Fibroblast of skin of left biceps (primary cell): ENCODE measurements around the gene BANP.
"Not testable (repeated sequence)": the region's sequence is repeated elsewhere in the genome, so short reads cannot be mapped to it uniquely, and the experiment has no call there.

Experiments
- DNase-seq, 2 experiments: peaks; one replicate each; pipeline ENCODE4 v3.0.0-alpha.2; 2013; ENCODE audit warnings: low read depth in 2 of 2

Gene BANP

GRCh38 chr16:87950765-87951551, at the start of gene BANP:
Gene BANP, plus strand, starts transcription at chr16:87951434. Its CDS starts 23,682 bp downstream, at chr16:87975116.
- peak; percentile 97 for DNase-seq

- DNase-seq: not testable (repeated sequence)
Observed at GRCh38 chr16:87904963-87905362, 46.3 kb upstream of the BANP start.

- not testable (repeated sequence) for DNase-seq
Observed at GRCh38 chr16:87905521-87905920, 45.7 kb upstream of the BANP start.

GRCh38 chr16:87908101-87908500, 43.1 kb upstream of the BANP start:
- DNase-seq: not testable (repeated sequence)

GRCh38 chr16:87909203-87909935, 41.9 kb upstream of the BANP start:
- DNase-seq: not testable (repeated sequence)

GRCh38 chr16:87911106-87911763, 40.0 kb upstream of the BANP start:
- peak in 1 of 2 experiments; percentile 21 for DNase-seq

- not testable (repeated sequence) for DNase-seq
Observed at GRCh38 chr16:87912691-87913090, 38.5 kb upstream of the BANP start.

GRCh38 chr16:87914021-87914725, 37.1 kb upstream of the BANP start:
- not testable (repeated sequence) for DNase-seq

- DNase-seq: no peak
Observed at GRCh38 chr16:87914812-87915211, 36.4 kb upstream of the BANP start.

GRCh38 chr16:87917503-87917902, 33.7 kb upstream of the BANP start:
- DNase-seq: no peak

- no peak for DNase-seq
Observed at GRCh38 chr16:87918338-87918737, 32.9 kb upstream of the BANP start.

GRCh38 chr16:87918866-87919680, 32.2 kb upstream of the BANP start:
- DNase-seq: no peak

- no peak for DNase-seq
Observed at GRCh38 chr16:87919681-87919994, 31.6 kb upstream of the BANP start.

GRCh38 chr16:87921236-87921773, 29.9 kb upstream of the BANP start:
- no peak for DNase-seq

GRCh38 chr16:87922250-87922871, 28.9 kb upstream of the BANP start:
- no peak for DNase-seq

- DNase-seq: no peak
Observed at GRCh38 chr16:87924041-87924810, 27.0 kb upstream of the BANP start.

- DNase-seq: no peak
Observed at GRCh38 chr16:87924811-87925670, 26.2 kb upstream of the BANP start.
